ENCODE measurements around the gene TSTD1.
A peak's percentile ranks its signal among the peaks of the same experiment; 100 is the strongest.
"Not testable (repeated sequence)": the region's sequence is repeated elsewhere in the genome, so short reads cannot be mapped to it uniquely, and the experiment has no call there.

The TSTD1 gene

GRCh38 chr1:161020509-161021164, 18.1 kb downstream of the TSTD1 start, which contains the start of gene F11R:
TSS of gene F11R (minus strand) at chr1:161021152. CDS start at chr1:161021073, 79 bp downstream.
- Histone ChIP-seq H3F3A (ENCODE audit: low read depth) (0 out of 2 replicates have a peak, but pooled peaks cover 3% of the 10 kb centered on the region), H4K20me1 (ENCODE audit: insufficient read depth, low read length, poor library complexity, severe bottlenecking) (peaks cover 4% of the 10 kb centered on the region), H3K4me3 (ENCODE audit: low read length, poor library complexity, severe bottlenecking) (peak within 1 kb of the TSS; percentile 79), H2AFZ (ENCODE audit: low read length) (peak within 1 kb of the TSS; percentile 96), H3K4me1 (ENCODE audit: insufficient read depth, low read length, poor library complexity, severe bottlenecking) (peaks cover 38% of the 10 kb centered on the region), H3K36me3 (ENCODE audit: insufficient read depth, low read length) (no peaks in the 10 kb centered on the region), H3K9me2 (replicated peaks; ENCODE audit: low read depth, low read length) (no peaks in the 10 kb centered on the region), H3K79me2 (ENCODE audit: insufficient read depth, low read length) (peaks cover 29% of the 10 kb centered on the region; the same call in 1 of the 2 replicates), H3K9me3 (ENCODE audit: insufficient read depth, low read depth, low read length) (no peaks in the 10 kb centered on the region), H3K4me2 (ENCODE audit: low read depth, low read length, poor library complexity, severe bottlenecking) (peak within 1 kb of the TSS; percentile 89), H3K27me3 (ENCODE audit: insufficient read depth, low read length, poor library complexity, severe bottlenecking) (no peaks in the 10 kb centered on the region), H3K9ac (ENCODE audit: low read depth, low read length, poor library complexity, severe bottlenecking) (peak within 1 kb of the TSS; percentile 73)
- TF ChIP-seq EZH2phosphoT487 (IDR thresholded peaks at IDR 0.05; ENCODE audit: borderline replicate concordance), result no peak
- TF ChIP-seq, protein P1, sequence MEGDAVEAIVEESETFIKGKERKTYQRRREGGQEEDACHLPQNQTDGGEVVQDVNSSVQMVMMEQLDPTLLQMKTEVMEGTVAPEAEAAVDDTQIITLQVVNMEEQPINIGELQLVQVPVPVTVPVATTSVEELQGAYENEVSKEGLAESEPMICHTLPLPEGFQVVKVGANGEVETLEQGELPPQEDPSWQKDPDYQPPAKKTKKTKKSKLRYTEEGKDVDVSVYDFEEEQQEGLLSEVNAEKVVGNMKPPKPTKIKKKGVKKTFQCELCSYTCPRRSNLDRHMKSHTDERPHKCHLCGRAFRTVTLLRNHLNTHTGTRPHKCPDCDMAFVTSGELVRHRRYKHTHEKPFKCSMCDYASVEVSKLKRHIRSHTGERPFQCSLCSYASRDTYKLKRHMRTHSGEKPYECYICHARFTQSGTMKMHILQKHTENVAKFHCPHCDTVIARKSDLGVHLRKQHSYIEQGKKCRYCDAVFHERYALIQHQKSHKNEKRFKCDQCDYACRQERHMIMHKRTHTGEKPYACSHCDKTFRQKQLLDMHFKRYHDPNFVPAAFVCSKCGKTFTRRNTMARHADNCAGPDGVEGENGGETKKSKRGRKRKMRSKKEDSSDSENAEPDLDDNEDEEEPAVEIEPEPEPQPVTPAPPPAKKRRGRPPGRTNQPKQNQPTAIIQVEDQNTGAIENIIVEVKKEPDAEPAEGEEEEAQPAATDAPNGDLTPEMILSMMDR (conservative IDR thresholded peaks at IDR 0.05; ENCODE audit: low read length), result 0 out of 2 replicates have a peak, but pooled peaks have one; percentile 17

DNA sequence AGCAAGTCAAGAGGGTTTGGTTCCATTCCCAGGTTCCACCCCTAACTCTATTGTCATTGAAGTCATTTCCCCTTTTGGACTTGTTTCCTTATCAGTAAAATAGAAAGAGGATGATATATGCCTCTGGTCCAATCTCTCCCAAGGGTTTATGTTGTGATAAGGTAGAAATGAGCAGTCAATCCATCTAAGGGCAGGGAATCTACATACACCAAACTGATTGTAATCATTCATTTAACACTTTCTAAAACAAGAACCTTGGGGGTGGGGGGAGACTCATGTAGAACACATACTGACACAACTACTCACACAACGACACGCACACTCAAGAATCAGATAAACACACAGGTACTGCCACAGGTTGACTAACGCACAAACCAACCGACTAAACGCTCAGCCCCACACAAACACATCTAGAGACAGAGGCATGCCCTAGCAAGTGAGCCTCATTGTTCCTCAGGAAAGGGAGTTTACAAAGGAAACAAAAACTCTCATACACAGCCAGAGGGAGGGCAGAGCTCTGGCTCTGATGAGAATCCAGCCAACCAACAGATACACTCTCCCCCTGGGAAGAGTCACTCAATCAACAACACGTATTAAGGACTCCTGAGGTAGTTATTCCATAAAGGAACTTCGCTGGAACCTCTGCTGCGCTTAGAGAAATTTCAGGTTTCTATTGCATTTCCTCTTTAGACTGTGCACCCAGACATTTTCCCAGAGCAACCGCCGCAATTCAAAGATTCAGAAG, 18.8 kb downstream of the TSTD1 start:
- TF ChIP-seq, protein P1 (conservative IDR thresholded peaks at IDR 0.05; ENCODE audit: low read length), result no peak
- no peak for TF ChIP-seq EZH2phosphoT487 (IDR thresholded peaks at IDR 0.05; ENCODE audit: borderline replicate concordance)
- no peaks in the 10 kb centered on the region for H3K27me3 ChIP-seq (ENCODE audit: insufficient read depth, low read length, poor library complexity, severe bottlenecking)
- 0 out of 2 replicates have a peak, but pooled peaks cover 3% of the 10 kb centered on the region for H3F3A ChIP-seq (ENCODE audit: low read depth)
- H3K4me3 ChIP-seq (ENCODE audit: low read length, poor library complexity, severe bottlenecking), result peak overlapping the region; percentile 79
- no peaks in the 10 kb centered on the region for H3K9me2 ChIP-seq (replicated peaks; ENCODE audit: low read depth, low read length)
- peaks cover 38% of the 10 kb centered on the region for H3K4me1 ChIP-seq (ENCODE audit: insufficient read depth, low read length, poor library complexity, severe bottlenecking)
- no peaks in the 10 kb centered on the region for H3K9me3 ChIP-seq (ENCODE audit: insufficient read depth, low read depth, low read length)
- no peaks in the 10 kb centered on the region for H3K36me3 ChIP-seq (ENCODE audit: insufficient read depth, low read length)
- H3K4me2 ChIP-seq (ENCODE audit: low read depth, low read length, poor library complexity, severe bottlenecking), result peak overlapping the region; percentile 89
- H4K20me1 ChIP-seq (ENCODE audit: insufficient read depth, low read length, poor library complexity, severe bottlenecking), result peaks cover 4% of the 10 kb centered on the region
- peak overlapping the region; percentile 96 for H2AFZ ChIP-seq (ENCODE audit: low read length)
- H3K79me2 ChIP-seq (ENCODE audit: insufficient read depth, low read length), result peaks cover 29% of the 10 kb centered on the region; the same call in 1 of the 2 replicates
- H3K9ac ChIP-seq (ENCODE audit: low read depth, low read length, poor library complexity, severe bottlenecking), result peak overlapping the region; percentile 73

- H2AFZ ChIP-seq (ENCODE audit: low read length); H3K9me3 ChIP-seq (ENCODE audit: insufficient read depth, low read depth, low read length); H3F3A ChIP-seq (ENCODE audit: low read depth); H3K27me3 ChIP-seq (ENCODE audit: insufficient read depth, low read length, poor library complexity, severe bottlenecking); H3K9ac ChIP-seq (ENCODE audit: low read depth, low read length, poor library complexity, severe bottlenecking); H4K20me1 ChIP-seq (ENCODE audit: insufficient read depth, low read length, poor library complexity, severe bottlenecking); H3K9me2 ChIP-seq (replicated peaks; ENCODE audit: low read depth, low read length); H3K36me3 ChIP-seq (ENCODE audit: insufficient read depth, low read length): not testable (repeated sequence)
- Histone ChIP-seq H3K79me2 (ENCODE audit: insufficient read depth, low read length) (peaks cover 29% of the 10 kb centered on the region; the same call in 1 of the 2 replicates), H3K4me1 (ENCODE audit: insufficient read depth, low read length, poor library complexity, severe bottlenecking) (peaks cover 42% of the 10 kb centered on the region), H3K4me2 (ENCODE audit: low read depth, low read length, poor library complexity, severe bottlenecking) (peak overlapping the region; percentile 89), H3K4me3 (ENCODE audit: low read length, poor library complexity, severe bottlenecking) (peak overlapping the region; percentile 79)
Observed at GRCh38 chr1:161019111-161019660, 19.6 kb downstream of the TSTD1 start.
